ENCODE results near the gene CFAP410. TPM values are rescaled to one million over a fixed set of nuclear protein-coding genes. Genes with fewer than 3 reads are reported as not detected.

The CFAP410 gene
- total RNA-seq, 1 donor from 2014 or later, result 25.4 TPM

DNA sequence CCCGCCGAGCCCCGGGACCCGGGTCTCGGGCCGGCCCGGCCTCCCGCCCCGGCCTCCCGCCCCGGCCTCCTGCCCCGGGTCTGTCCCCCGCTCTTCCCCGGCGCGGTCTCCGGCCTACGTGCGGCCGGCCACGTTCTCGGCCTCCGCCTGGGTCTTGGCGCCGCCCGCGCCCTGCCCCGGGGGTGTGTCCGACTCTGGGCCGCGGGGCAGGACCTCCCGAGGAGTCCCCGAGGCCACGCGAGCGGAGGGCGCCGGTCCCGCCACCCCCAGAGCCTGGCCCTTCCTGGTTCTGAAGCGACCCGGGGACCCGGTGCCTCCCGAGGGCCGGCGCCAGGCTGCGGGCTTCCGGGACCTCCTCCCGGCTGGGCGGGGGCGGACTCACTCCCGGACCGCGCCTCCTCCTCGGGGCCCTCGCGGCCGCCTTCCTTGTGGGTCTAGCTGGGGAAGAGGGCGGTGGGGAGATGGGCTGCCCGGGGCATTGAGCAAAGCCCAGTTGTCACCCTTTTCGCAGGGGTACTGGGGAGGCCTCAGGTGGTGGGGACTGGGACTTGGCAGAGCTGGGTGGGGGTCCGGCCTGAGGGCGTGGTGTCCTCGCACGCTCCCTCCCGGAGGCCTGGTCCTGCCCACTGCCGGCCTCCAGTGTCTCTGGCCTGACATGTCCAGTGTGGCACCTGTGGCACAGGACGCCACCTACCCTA lies 38.8 kb downstream of the CFAP410 start:
- TF ChIP-seq, protein P1, sequence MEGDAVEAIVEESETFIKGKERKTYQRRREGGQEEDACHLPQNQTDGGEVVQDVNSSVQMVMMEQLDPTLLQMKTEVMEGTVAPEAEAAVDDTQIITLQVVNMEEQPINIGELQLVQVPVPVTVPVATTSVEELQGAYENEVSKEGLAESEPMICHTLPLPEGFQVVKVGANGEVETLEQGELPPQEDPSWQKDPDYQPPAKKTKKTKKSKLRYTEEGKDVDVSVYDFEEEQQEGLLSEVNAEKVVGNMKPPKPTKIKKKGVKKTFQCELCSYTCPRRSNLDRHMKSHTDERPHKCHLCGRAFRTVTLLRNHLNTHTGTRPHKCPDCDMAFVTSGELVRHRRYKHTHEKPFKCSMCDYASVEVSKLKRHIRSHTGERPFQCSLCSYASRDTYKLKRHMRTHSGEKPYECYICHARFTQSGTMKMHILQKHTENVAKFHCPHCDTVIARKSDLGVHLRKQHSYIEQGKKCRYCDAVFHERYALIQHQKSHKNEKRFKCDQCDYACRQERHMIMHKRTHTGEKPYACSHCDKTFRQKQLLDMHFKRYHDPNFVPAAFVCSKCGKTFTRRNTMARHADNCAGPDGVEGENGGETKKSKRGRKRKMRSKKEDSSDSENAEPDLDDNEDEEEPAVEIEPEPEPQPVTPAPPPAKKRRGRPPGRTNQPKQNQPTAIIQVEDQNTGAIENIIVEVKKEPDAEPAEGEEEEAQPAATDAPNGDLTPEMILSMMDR (IDR thresholded peaks at IDR 0.05), result no peak
- Histone ChIP-seq H3K9me3 (no peaks in the 10 kb centered on the region), H3K27ac (peak overlapping the region; percentile 84), H3K4me3 (peak overlapping the region; percentile 78), H3K27me3 (no peaks in the 10 kb centered on the region), H3K36me3 (no peaks in the 10 kb centered on the region), H3K4me1 (peaks cover 43% of the 10 kb centered on the region)
- DNase-seq, result peak; percentile 92
- intact Hi-C loops (cut with DNase I), result no loop called here
- ATAC-seq, result peak; percentile 74

DNA sequence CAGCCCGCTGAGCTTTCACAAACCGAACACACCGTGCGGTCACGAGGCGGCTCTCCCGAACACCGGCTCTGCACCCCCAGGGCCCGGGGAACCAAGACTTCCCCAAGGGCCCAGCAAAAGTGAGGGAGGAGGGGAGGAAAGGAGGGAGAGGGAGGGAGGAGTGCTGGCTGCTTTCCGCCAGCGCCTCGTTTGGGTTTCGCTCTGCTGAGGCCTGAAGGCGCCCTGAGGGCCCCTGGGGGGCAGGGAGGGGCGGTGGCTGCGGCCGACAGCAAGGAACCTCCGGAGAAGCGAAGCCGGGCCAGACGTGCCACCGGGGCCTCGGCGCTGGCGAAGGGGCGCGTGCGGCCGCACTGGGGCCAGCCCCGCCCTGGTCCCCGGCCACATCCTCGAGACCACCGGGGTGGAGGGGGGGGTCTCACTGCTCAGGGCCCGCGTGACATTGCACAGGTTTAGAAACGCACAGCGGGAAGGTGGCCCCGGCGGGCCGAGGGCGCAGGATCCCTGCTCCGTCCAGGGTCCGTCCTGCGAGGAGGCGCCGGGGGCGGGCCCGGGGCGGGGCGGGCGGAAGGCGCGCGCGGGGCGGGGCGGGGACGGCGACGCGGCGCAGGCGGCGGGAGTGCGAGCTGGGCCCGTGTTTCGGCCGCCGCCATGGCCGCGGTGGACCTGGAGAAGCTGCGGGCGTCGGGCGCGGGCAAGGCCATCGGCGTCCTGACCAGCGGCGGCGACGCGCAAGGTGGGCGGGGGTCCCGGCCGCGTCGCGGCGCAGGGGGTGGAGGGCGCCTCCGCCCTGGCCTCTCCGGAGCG lies 39.5 kb downstream of the CFAP410 start, which contains the start of gene PFKL:
PFKL (plus strand) TSS at position 596 of the 804 bp plus-strand sequence; CDS start at position 649, 53 bp downstream.
- Histone ChIP-seq H3K9me3 (no peaks in the 10 kb centered on the region), H3K27me3 (no peaks in the 10 kb centered on the region), H3K4me1 (peaks cover 47% of the 10 kb centered on the region), H3K36me3 (no peaks in the 10 kb centered on the region), H3K4me3 (peak within 1 kb of the TSS; percentile 78), H3K27ac (peak within 1 kb of the TSS; percentile 88)
- DNase-seq (peak; percentile 89), ATAC-seq (peak; percentile 77)
- TF ChIP-seq, protein P1 (IDR thresholded peaks at IDR 0.05), result no peak
- intact Hi-C loops (cut with DNase I), result no loop called here

DNA sequence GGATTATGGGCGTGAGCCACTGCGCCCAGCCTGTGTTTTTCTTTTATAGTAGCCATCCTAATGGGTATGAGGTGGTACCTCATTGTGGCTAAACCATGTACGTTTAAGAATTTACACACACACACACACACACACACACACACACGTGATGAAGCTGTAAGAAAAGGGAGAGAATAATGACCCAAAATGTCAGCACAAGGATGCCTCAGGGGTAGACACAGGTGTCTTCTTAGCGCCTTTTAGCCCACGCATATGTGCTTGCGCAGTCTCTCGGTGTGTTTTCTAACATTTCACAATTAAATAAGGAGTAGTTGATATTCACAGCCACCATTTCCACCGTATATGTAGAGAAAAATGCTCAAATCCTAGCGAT lies 40.1 kb downstream of the CFAP410 start:
- H3K27ac ChIP-seq, result peak overlapping the region; percentile 88
- no peaks in the 10 kb centered on the region for H3K27me3 ChIP-seq
- peak overlapping the region; percentile 78 for H3K4me3 ChIP-seq
- TF ChIP-seq, protein P1 (IDR thresholded peaks at IDR 0.05), result no peak
- DNase-seq, result no peak
- intact Hi-C loops (cut with DNase I), result no loop called here
- H3K9me3 ChIP-seq, result no peaks in the 10 kb centered on the region
- no peaks in the 10 kb centered on the region for H3K36me3 ChIP-seq
- no peak for ATAC-seq
- H3K4me1 ChIP-seq, result peaks cover 46% of the 10 kb centered on the region

DNA sequence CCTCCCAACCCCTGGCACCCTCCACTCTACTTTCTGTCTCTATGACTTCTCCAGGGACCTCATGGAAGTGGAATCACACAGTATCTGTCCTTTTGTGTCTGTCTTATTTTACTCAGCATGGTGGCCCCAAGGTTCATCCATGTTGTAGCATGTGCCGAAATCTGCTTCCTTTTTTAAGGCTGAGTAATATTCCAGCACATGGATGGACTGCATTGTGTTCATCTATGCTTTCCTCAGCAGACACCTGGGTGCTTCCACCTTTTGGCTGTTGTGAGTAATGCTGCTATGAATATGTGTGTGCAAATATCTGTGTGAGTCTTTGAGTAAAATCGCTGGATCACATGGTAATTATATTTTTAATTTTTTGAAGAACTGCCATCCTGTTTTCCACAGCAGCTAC lies 40.9 kb downstream of the CFAP410 start:
- H3K9me3 ChIP-seq, result no peaks in the 10 kb centered on the region
- no peaks in the 10 kb centered on the region for H3K36me3 ChIP-seq
- TF ChIP-seq, protein P1 (IDR thresholded peaks at IDR 0.05), result no peak
- H3K27me3 ChIP-seq, result no peaks in the 10 kb centered on the region
- no peak overlapping the region for H3K27ac ChIP-seq
- H3K4me3 ChIP-seq, result no peak overlapping the region
- intact Hi-C loops (cut with DNase I), result no loop called here
- ATAC-seq, result no peak
- no peak for DNase-seq
- H3K4me1 ChIP-seq, result peaks cover 40% of the 10 kb centered on the region

DNA sequence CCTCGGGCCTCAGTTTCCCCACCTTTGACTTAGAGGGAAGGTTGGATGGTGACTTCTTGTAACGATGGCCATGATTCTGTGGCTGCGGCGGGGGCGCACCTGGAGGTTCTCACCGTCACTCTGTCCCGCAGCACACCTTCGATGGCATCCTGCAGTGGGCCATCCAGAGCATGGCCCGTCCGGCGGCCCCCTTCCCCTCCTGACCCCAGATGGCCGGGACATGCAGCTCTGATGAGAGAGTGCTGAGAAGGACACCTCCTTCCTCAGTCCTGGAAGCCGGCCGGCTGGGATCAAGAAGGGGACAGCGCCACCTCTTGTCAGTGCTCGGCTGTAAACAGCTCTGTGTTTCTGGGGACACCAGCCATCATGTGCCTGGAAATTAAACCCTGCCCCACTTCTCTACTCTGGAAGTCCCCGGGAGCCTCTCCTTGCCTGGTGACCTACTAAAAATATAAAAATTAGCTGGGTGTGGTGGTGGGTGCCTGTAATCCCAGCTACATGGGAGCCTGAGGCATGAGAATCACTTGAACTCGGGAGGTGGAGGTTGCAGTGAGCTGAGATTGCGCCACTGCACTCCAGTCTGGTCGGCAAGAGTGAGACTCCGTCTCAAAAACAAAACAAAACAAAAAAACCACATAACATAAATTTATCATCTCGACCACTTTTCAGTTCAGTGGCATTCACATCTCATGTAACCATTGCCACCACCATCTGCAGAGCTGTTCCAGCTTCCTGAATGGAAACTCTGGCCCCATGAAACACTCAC lies 41.5 kb downstream of the CFAP410 start:
- H3K27me3 ChIP-seq, result no peaks in the 10 kb centered on the region
- H3K4me3 ChIP-seq, result no peak overlapping the region
- TF ChIP-seq, protein P1 (IDR thresholded peaks at IDR 0.05), result peak; percentile 81
- H3K36me3 ChIP-seq, result no peaks in the 10 kb centered on the region
- ATAC-seq (peak; percentile 67), DNase-seq (peak; percentile 91)
- no peak overlapping the region for H3K27ac ChIP-seq
- intact Hi-C loops (cut with DNase I), result no loop called here
- no peaks in the 10 kb centered on the region for H3K9me3 ChIP-seq
- H3K4me1 ChIP-seq, result peaks cover 36% of the 10 kb centered on the region

All from upper lobe of right lung (tissue), 1 donor.